ENCODE data around the gene IL2RA.

- no peak for TF ChIP-seq CTCF (IDR thresholded peaks at IDR 0.05; ENCODE audit: insufficient read depth, low read length, poor library complexity, severe bottlenecking)
- no peak for TF ChIP-seq EZH2phosphoT487 (conservative IDR thresholded peaks at IDR 0.05; ENCODE audit: low read length)
These were observed 9.6 kb downstream of the IL2RA start for GRCh38 chr10:6052247-6053221.
